Stimulated activated CD8-positive, alpha-beta memory T cell treated with anti-CD3 and anti-CD28 coated beads, Interleukin-2, amount 100 ng/mL, for 1 hour (primary cell): Measurements from ENCODE around the gene CACNA1F.

Experiments
- DNase-seq, 2 donors: peaks; one replicate each; pipeline ENCODE4 v3.0.0-alpha.2; 2020; ENCODE audit warnings: low read depth in 2 of 2

CACNA1F gene

GRCh38 chrX:49233176-49233575 lies at the start of gene CACNA1F:
Gene CACNA1F, minus strand, starts transcription at chrX:49233340. Its CDS starts 31 bp downstream, at chrX:49233309.
- no peak for DNase-seq

- DNase-seq = no peak
Observed at GRCh38 chrX:49282647-49283011, 49.5 kb upstream of the CACNA1F start.

GRCh38 chrX:49278081-49278480 lies 44.9 kb upstream of the CACNA1F start:
- no peak for DNase-seq

GRCh38 chrX:49277535-49277830 lies 44.3 kb upstream of the CACNA1F start:
- DNase-seq = no peak

GRCh38 chrX:49276671-49277534 lies 43.8 kb upstream of the CACNA1F start:
- no peak for DNase-seq

GRCh38 chrX:49276207-49276606 lies 43.1 kb upstream of the CACNA1F start:
- no peak for DNase-seq

GRCh38 chrX:49273181-49273727 lies 40.1 kb upstream of the CACNA1F start:
- no peak for DNase-seq

GRCh38 chrX:49272421-49272820 lies 39.3 kb upstream of the CACNA1F start:
- no peak for DNase-seq

- no peak for DNase-seq
Observed at GRCh38 chrX:49271341-49271740, 38.2 kb upstream of the CACNA1F start.

GRCh38 chrX:49270249-49270921 lies 37.2 kb upstream of the CACNA1F start:
- DNase-seq = no peak

- DNase-seq = no peak
Observed at GRCh38 chrX:49269767-49270248, 36.7 kb upstream of the CACNA1F start, which contains the start of gene PPP1R3F. Gene PPP1R3F, plus strand, starts transcription at chrX:49269793. Its CDS starts 77 bp downstream, at chrX:49269870.

GRCh38 chrX:49269010-49269766 lies 36.0 kb upstream of the CACNA1F start:
- peak; percentile 80 to 88 for DNase-seq

- no peak for DNase-seq
Observed at GRCh38 chrX:49268702-49269009, 35.5 kb upstream of the CACNA1F start.

- no peak for DNase-seq
Observed at GRCh38 chrX:49266523-49267445, 33.6 kb upstream of the CACNA1F start.

GRCh38 chrX:49264460-49264859 lies 31.3 kb upstream of the CACNA1F start, which contains the start of gene FOXP3:
Gene FOXP3, minus strand, starts transcription at chrX:49264710. Its CDS starts 6,205 bp downstream, at chrX:49258505.
- no peak for DNase-seq

- DNase-seq = no peak
Observed at GRCh38 chrX:49263631-49264030, 30.5 kb upstream of the CACNA1F start.

- no peak for DNase-seq
Observed at GRCh38 chrX:49262603-49263002, 29.5 kb upstream of the CACNA1F start.

- no peak for DNase-seq
Observed at GRCh38 chrX:49260221-49260985, 27.3 kb upstream of the CACNA1F start.

GRCh38 chrX:49258749-49259124 lies 25.6 kb upstream of the CACNA1F start:
- no peak for DNase-seq
